GM21367 (cell line): ENCODE data around the gene MICAL3.
"Not testable (repeated sequence)": the region's sequence is repeated elsewhere in the genome, so short reads cannot be mapped to it uniquely, and the experiment has no call there.

ENCODE experiments used
- ATAC-seq: cut with Tn5 transposase; IDR thresholded peaks from one replicate; pipeline ENCODE4 v1.9.1; 2021; ENCODE audit not compliant: unreplicated experiment

MICAL3 gene, protein sequence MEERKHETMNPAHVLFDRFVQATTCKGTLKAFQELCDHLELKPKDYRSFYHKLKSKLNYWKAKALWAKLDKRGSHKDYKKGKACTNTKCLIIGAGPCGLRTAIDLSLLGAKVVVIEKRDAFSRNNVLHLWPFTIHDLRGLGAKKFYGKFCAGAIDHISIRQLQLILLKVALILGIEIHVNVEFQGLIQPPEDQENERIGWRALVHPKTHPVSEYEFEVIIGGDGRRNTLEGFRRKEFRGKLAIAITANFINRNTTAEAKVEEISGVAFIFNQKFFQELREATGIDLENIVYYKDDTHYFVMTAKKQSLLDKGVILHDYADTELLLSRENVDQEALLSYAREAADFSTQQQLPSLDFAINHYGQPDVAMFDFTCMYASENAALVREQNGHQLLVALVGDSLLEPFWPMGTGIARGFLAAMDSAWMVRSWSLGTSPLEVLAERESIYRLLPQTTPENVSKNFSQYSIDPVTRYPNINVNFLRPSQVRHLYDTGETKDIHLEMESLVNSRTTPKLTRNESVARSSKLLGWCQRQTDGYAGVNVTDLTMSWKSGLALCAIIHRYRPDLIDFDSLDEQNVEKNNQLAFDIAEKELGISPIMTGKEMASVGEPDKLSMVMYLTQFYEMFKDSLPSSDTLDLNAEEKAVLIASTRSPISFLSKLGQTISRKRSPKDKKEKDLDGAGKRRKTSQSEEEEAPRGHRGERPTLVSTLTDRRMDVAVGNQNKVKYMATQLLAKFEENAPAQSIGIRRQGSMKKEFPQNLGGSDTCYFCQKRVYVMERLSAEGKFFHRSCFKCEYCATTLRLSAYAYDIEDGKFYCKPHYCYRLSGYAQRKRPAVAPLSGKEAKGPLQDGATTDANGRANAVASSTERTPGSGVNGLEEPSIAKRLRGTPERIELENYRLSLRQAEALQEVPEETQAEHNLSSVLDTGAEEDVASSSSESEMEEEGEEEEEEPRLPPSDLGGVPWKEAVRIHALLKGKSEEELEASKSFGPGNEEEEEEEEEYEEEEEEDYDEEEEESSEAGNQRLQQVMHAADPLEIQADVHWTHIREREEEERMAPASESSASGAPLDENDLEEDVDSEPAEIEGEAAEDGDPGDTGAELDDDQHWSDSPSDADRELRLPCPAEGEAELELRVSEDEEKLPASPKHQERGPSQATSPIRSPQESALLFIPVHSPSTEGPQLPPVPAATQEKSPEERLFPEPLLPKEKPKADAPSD (N-terminal part only)

DNA sequence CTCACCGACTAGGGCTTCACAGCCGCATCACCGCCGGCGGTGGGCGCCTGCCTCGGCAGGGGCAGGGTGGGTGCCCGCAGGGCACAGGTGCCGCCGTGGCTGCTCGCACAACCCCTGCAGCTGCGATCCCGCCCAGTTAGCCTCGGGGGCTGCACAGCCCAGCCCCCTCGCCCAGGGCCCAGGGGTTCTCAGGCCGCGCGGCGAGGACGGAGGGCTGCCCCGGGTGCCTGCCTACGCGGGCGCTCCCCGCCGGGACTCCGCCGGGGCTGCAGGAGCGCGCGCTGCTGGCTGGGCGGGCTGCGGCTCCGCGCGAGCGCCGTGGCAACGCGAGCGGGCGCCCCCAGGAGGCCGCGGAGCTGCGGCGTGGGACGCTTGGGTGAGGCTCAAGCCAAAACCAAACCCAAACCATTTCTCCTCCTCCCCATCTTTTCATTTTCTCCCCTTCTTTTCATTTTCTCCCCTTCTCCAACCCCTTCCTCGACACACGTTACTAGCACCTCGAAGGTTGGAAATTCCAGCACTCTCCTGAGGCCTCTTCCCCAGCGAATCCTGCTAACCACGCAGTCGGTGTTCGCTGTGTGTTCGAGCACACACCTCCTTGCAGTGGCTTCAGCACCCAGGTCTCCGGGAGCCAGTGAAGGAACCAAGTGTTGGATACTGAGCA, at the start of gene MICAL3:
TSS of gene MICAL3 (minus strand) at position 286 of the 664 bp plus-strand sequence. CDS start 117,749 bp downstream, outside the sequence.
- no peak for ATAC-seq

DNA sequence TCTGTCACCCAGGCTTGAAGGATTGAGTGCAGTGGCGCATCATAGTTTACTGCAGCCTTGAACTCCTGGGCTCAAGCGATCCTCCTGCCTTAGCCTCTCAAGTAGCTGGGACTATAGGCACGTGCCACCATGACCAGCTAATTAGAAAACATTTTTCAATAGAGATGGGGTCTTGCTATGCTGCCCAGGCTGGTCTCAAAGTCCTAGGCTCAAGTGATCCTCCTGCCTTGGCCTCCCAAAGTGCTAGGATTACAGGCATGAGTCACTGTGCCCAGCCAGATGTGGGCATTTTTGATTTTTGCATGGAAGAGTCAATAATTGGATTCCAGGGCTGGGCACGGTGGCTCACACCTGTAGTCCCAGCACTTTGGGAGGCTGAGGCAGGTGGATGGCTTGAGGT, 49.6 kb upstream of the MICAL3 start:
- ATAC-seq, result not testable (repeated sequence)

GRCh38 chr22:18073467-18073866, 49.1 kb upstream of the MICAL3 start:
- ATAC-seq, result no peak

- ATAC-seq, result no peak
These were observed 47.6 kb upstream of the MICAL3 start for GRCh38 chr22:18071968-18072310.

GRCh38 chr22:18071307-18071967, 47.1 kb upstream of the MICAL3 start:
- not testable (repeated sequence) for ATAC-seq

- no peak for ATAC-seq
These were observed 46.4 kb upstream of the MICAL3 start for GRCh38 chr22:18070556-18071306.

DNA sequence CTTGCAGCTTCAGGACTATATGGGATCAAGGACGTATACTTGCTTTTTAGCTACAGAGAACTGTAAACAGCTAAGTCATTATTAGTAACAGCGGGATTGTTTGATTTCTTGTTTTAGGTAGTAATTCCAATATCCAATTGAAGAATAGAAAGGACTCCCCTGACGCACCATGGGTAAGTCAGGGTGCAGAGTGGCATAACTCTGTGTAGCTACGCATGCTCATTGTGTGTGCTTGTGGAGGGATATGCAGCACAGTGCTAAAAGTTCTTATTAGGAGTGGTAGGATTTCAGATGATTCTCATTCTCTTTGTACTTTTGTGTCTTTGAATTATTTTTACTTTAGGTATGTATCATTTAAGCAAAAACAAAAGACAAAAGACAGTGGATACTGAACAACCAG, 45.7 kb upstream of the MICAL3 start:
- ATAC-seq, result no peak

- ATAC-seq, result no peak
These were observed 44.7 kb upstream of the MICAL3 start for GRCh38 chr22:18069041-18069440.

DNA sequence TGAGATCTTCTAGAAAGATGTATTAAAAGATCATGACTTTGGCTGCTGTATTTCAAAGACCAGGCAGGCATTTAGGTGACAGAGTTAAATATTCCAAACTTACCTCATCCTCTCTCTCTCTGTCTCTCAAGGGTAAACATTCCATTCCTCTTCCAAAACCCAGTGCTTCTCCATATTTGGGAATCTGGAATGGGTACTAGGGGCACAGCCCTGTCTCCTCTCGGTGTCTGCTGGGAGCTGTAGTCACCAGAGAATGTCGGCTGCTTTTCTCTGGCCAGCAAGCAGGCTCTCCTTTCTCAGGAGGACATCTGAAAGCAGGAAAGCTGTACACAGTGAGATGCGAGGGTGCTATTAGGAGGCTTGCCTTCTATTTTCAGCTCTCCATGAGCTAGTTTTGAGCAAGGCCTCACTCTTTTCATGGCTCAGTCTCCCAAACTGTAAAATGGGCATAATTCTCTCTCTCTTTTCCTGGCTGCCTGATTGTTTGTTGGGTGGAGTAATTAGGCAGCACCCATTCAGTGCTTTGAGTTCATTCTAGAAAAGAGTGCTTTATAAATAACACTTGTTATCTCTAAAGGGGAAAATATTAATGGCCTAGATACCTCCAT, 44.1 kb upstream of the MICAL3 start:
- no peak for ATAC-seq

- no peak for ATAC-seq
These were observed 43.4 kb upstream of the MICAL3 start for GRCh38 chr22:18067548-18068341.

- no peak for ATAC-seq
These were observed 42.8 kb upstream of the MICAL3 start for GRCh38 chr22:18067121-18067520.

DNA sequence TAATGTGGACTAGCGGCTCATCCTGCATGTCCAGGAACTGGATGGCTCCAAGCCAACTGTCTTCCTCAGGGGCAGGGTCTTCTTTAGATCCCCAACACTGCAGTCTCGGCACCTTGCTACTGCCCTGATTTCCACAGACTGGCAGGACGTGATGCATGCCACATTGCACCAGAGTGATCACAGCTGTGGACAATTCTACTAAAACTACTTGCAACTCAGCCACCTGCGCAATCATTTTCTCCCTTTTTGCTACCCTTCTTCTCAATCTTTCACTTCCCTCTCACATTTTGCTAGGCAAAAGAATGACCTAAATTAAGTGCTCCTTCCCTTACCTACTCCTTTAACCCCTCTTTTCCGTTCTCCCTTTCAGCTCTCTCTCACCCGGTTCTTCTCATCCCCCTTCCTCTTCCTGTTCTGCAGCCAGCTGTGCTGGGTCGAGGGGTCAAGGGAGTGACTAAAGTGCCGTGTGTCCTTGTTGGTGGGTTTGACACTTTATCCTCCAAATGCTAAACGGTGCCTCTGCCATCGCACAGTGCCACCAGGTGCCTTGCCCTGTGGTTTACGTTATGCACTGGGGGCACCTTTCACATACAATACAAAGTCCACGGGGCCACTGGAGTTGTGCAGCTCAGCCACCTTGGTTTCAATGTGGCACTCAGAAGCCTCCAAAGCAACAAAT, 42.0 kb upstream of the MICAL3 start:
- no peak for ATAC-seq

DNA sequence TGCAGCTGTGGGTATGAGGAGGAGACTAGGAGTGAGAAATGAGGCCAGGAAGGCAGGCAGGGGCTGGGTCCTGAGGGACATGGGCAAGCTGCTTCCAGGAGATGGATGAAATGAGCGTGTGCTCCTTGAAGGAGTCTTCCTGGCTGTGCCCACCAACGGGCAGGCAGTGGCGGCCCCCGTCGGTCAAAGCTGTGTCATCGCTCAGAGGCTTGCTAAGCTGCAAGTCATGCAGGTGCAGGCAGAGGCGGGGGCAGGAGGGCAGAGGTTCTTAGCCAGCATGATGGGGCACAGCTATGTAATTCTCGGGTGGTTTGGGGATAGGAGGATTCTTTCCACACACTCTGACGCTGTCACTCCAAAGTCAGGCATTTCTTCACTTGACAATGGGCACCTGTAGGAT, 40.9 kb upstream of the MICAL3 start:
- no peak for ATAC-seq

DNA sequence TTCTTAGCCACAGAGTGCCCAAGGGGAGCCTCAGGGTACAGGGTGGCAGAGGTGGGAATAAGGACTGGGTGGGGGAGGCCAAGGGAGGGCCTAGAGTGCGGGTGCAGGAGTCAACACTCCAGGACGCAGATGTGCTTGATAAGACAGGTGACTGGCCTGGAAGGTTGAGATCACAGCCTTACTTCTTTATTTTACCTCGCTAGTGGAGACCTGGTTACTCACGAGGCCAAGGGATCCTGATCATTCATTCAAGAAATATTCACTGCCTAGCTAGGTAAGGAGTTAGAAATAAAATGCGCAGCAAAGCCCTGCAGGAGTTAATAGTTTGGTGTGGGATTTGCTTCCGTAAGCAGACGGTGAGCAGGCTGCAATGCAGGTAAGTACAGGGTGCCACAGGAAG, 40.3 kb upstream of the MICAL3 start:
- no peak for ATAC-seq

DNA sequence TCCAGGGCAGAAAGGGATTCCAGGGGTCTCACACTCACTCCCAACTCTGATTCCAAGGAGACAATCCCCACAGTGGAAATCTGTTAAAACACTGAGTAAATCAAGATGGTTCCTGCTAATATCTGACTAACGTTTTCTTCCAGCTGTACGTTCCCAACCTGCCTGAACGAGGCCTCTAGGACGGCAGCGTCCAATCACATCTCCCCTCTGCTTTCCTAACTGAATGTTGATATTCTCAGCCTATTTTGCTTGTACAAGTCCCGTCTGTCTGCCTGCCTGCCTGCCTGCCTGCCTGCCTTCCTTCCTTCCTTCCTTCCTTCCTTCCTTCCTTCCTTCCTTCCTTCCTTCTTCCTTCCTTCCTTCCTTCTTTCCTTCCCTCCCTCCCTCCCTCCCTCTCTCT, 39.4 kb upstream of the MICAL3 start:
- not testable (repeated sequence) for ATAC-seq

- ATAC-seq, result no peak
These were observed 38.9 kb upstream of the MICAL3 start for GRCh38 chr22:18063306-18063705.

- no peak for ATAC-seq
These were observed 38.1 kb upstream of the MICAL3 start for GRCh38 chr22:18062421-18062820.
